SH-SY5Y (cell line): ENCODE results near the gene TUBA3E.
"Not testable (repeated sequence)": the region's sequence is repeated elsewhere in the genome, so short reads cannot be mapped to it uniquely, and the experiment has no call there.

ENCODE experiments used
- GATA2 ChIP-seq: IDR thresholded peaks from 2 replicates; pipeline ENCODE4 v1.6.1; 2011; ENCODE audit warnings: mild to moderate bottlenecking, low read depth, low read length
- GATA3 ChIP-seq: IDR thresholded peaks from 2 replicates; pipeline ENCODE4 v1.6.1; 2011; ENCODE audit warnings: low read depth, mild to moderate bottlenecking, low read length, moderate library complexity

GRCh38 chr2:130145006-130145414 is 53.2 kb downstream of the TUBA3E start, which contains the start of gene CCDC74B:
- TF ChIP-seq GATA2, GATA3: not testable (repeated sequence)
